Measurements from ENCODE around the gene BRINP1. TPM values are rescaled to one million over a fixed set of nuclear protein-coding genes. Genes with fewer than 3 reads are reported as not detected.

The BRINP1 gene
- total and polyA plus RNA-seq, 2 experiments from 2014 or later: 0.64 to 1.3 TPM

DNA sequence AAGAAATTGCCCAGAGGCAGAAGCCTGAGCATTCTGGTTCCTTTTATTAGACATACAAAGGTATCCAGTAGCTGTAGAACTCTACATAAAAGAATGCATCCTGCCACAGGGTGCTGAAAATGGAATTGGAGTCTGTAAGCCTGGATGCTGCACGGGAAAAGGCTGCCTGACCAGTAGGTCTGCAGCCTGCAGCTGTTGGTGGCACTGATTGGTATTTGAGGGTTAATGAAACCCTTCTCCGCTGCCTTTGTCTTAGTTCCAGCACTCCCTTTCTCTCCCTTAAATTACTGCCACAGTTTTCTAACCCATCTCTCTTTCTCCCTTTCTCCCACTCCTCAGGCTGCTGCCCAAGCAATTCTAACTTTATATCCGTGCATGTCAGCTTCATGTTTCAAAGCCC is 64.7 kb downstream of the BRINP1 start:
- Histone ChIP-seq H3K27me3 (no peaks in the 10 kb centered on the region), H3K9me3 (ENCODE audit: low read depth) (no peaks in the 10 kb centered on the region)
- TF ChIP-seq EZH2 (IDR thresholded peaks at IDR 0.05; ENCODE audit: borderline replicate concordance) (no peak), EZH2phosphoT487 (IDR thresholded peaks at IDR 0.05; ENCODE audit: low read depth, severe bottlenecking, unreplicated experiment) (no peak)
- TF ChIP-seq, protein P1, sequence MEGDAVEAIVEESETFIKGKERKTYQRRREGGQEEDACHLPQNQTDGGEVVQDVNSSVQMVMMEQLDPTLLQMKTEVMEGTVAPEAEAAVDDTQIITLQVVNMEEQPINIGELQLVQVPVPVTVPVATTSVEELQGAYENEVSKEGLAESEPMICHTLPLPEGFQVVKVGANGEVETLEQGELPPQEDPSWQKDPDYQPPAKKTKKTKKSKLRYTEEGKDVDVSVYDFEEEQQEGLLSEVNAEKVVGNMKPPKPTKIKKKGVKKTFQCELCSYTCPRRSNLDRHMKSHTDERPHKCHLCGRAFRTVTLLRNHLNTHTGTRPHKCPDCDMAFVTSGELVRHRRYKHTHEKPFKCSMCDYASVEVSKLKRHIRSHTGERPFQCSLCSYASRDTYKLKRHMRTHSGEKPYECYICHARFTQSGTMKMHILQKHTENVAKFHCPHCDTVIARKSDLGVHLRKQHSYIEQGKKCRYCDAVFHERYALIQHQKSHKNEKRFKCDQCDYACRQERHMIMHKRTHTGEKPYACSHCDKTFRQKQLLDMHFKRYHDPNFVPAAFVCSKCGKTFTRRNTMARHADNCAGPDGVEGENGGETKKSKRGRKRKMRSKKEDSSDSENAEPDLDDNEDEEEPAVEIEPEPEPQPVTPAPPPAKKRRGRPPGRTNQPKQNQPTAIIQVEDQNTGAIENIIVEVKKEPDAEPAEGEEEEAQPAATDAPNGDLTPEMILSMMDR (IDR thresholded peaks at IDR 0.05; ENCODE audit: poor library complexity): no peak

DNA sequence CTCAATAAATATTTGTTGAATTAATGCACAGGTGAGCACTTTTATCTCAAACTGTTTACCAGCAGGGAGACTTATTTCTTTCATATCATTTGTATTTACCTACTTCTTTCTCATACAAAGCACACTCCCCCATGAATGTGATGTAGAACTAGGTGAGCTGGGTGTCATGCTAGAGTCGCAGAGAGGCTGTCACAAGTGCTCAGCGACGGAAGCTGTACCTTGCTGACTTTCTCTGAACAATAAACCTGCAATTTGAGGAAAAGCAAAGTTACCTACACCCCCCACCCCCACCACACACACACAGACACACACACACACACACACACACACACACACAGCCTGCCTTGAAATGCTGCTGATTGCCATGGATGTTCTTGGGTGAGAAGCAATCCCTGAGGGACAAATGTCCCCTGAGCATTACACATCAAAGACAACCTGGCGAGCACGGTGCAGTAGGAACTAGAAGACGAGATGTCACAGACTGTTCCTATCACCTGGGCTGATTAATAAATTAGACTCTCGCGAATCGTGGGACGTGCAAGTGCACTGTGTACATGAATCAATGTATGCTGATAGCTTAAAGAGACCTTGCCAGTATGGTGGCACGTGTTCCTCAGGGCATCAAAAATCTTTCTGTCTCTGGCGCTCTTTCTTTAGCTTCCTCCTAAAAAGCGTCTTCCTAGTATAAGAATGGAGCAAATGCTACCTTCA is 66.1 kb downstream of the BRINP1 start:
- 84% methylated on average over 13 of the region's 13 CpGs for WGBS (ENCODE audit: low lambda C conversion rate, missing lambda C conversion rate)

More for the DNA sequence above, 64.7 kb downstream of the BRINP1 start:
- H4K20me1 ChIP-seq (ENCODE audit: insufficient read depth, poor library complexity, severe bottlenecking): no peaks in the 10 kb centered on the region
- H3K27ac ChIP-seq: no peak overlapping the region
- H3K4me3 ChIP-seq: no peak overlapping the region
- no peak overlapping the region for H3K4me2 ChIP-seq
- no peaks in the 10 kb centered on the region for H3K9me2 ChIP-seq (replicated peaks; ENCODE audit: insufficient read depth)
- H3K4me1 ChIP-seq (ENCODE audit: insufficient read depth): no peaks in the 10 kb centered on the region
- no peak for DNase-seq (ENCODE audit: low spot score)
- H3K36me3 ChIP-seq (replicated peaks; ENCODE audit: insufficient read depth, low read depth): no peaks in the 10 kb centered on the region
- no peak overlapping the region for H2AFZ ChIP-seq
- WGBS (ENCODE audit: low lambda C conversion rate, missing lambda C conversion rate): 66% methylated on average over 3 of the region's 3 CpGs
- no peaks in the 10 kb centered on the region for H3K79me2 ChIP-seq

DNA sequence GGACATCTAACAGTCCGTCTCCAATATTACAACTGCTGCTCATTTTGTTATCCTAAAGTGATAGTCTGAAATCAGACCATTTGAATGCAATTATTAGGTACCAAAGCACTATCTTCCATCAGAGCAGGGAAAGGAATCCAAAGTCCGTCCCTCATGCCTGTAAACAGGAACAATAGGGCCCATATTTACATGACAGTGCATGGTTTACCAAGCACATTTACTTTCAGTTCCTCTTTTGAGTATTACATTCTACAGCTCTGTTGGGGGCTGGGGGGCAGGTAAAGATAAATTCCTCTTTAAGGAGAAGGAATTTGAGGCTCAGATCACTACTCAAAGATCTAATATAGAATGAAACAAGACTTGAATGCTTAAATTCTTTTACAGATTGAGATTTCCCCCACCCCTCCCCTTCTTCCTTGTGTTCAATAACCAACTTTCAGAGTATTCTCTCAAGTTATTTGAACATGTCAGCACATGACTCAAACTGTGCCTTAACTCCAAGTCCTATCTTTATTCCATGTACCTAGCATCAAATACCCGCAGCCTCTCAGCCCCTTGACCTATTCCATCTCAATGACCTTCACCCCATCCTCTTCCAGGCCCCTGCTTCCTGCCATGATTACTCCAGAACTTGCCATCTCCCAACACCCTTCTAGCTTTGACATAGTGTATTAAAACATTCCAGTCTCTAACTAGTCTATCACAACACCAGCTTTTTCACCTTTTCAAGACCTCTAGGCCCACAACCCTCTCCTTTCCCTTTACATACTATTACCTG is 71.0 kb downstream of the BRINP1 start:
- Histone ChIP-seq H4K20me1 (ENCODE audit: insufficient read depth, poor library complexity, severe bottlenecking) (no peaks in the 10 kb centered on the region), H3K9me3 (ENCODE audit: low read depth) (no peaks in the 10 kb centered on the region), H3K4me1 (ENCODE audit: insufficient read depth) (no peaks in the 10 kb centered on the region), H3K79me2 (no peaks in the 10 kb centered on the region), H3K9me2 (replicated peaks; ENCODE audit: insufficient read depth) (no peaks in the 10 kb centered on the region), H3K27me3 (no peaks in the 10 kb centered on the region), H3K4me2 (no peak overlapping the region), H2AFZ (no peak overlapping the region), H3K36me3 (replicated peaks; ENCODE audit: insufficient read depth, low read depth) (no peaks in the 10 kb centered on the region), H3K27ac (no peak overlapping the region), H3K4me3 (no peak overlapping the region)
- no peak for DNase-seq (ENCODE audit: low spot score)
- TF ChIP-seq EZH2 (IDR thresholded peaks at IDR 0.05; ENCODE audit: borderline replicate concordance) (no peak), EZH2phosphoT487 (IDR thresholded peaks at IDR 0.05; ENCODE audit: low read depth, severe bottlenecking, unreplicated experiment) (no peak)
- TF ChIP-seq, protein P1 (IDR thresholded peaks at IDR 0.05; ENCODE audit: poor library complexity): no peak
- 62% methylated on average over 3 of the region's 3 CpGs for WGBS (ENCODE audit: low lambda C conversion rate, missing lambda C conversion rate)

More for the DNA sequence above, 66.1 kb downstream of the BRINP1 start:
- TF ChIP-seq EZH2 (IDR thresholded peaks at IDR 0.05; ENCODE audit: borderline replicate concordance) (no peak), EZH2phosphoT487 (IDR thresholded peaks at IDR 0.05; ENCODE audit: low read depth, severe bottlenecking, unreplicated experiment) (no peak)
- TF ChIP-seq, protein P1 (IDR thresholded peaks at IDR 0.05; ENCODE audit: poor library complexity): no peak
- Histone ChIP-seq H3K9me3 (ENCODE audit: low read depth) (no peaks in the 10 kb centered on the region), H3K36me3 (replicated peaks; ENCODE audit: insufficient read depth, low read depth) (no peaks in the 10 kb centered on the region), H3K27me3 (no peaks in the 10 kb centered on the region), H3K4me1 (ENCODE audit: insufficient read depth) (no peaks in the 10 kb centered on the region), H3K4me2 (no peak overlapping the region), H4K20me1 (ENCODE audit: insufficient read depth, poor library complexity, severe bottlenecking) (no peaks in the 10 kb centered on the region), H3K9me2 (replicated peaks; ENCODE audit: insufficient read depth) (no peaks in the 10 kb centered on the region), H3K79me2 (no peaks in the 10 kb centered on the region), H3K4me3 (no peak overlapping the region), H2AFZ (no peak overlapping the region), H3K27ac (no peak overlapping the region)
- DNase-seq (ENCODE audit: low spot score): no peak
